GM11168 (cell line): ENCODE data around the gene XRCC3.

Experiments
- in situ Hi-C: fragments of 300-500 bp; cut with MboI; formaldehyde crosslinking; loops from one replicate; pipeline ENCODE4 v1.12.0; 2022; ENCODE audit warnings: low sequenced_read_pairs; ENCODE audit not compliant: unreplicated experiment

XRCC3 gene

GRCh38 chr14:103739466-103739792 is 24.2 kb upstream of the XRCC3 start:
- in situ Hi-C loops: no loop called here

GRCh38 chr14:103738701-103739451 is 23.6 kb upstream of the XRCC3 start:
- in situ Hi-C loops: no loop called here

GRCh38 chr14:103738166-103738565 is 22.9 kb upstream of the XRCC3 start:
- in situ Hi-C loops: no loop called here

GRCh38 chr14:103737432-103738045 is 22.3 kb upstream of the XRCC3 start:
- in situ Hi-C loops: no loop called here

- in situ Hi-C loops: no loop called here
Observed at GRCh38 chr14:103736546-103737431, 21.5 kb upstream of the XRCC3 start.

- in situ Hi-C loops: no loop called here
Observed at GRCh38 chr14:103735815-103736545, 20.7 kb upstream of the XRCC3 start.

- in situ Hi-C loops: no loop called here
Observed at GRCh38 chr14:103735439-103735814, 20.2 kb upstream of the XRCC3 start.

- in situ Hi-C loops: no loop called here
Observed at GRCh38 chr14:103735022-103735421, 19.8 kb upstream of the XRCC3 start.

- in situ Hi-C loops: no loop called here
Observed at GRCh38 chr14:103734081-103734888, 19.0 kb upstream of the XRCC3 start.

GRCh38 chr14:103733651-103734050 is 18.4 kb upstream of the XRCC3 start:
- in situ Hi-C loops: no loop called here

GRCh38 chr14:103732868-103733620 is 17.8 kb upstream of the XRCC3 start:
- in situ Hi-C loops: no loop called here

- in situ Hi-C loops: no loop called here
Observed at GRCh38 chr14:103731916-103732867, 16.9 kb upstream of the XRCC3 start.

GRCh38 chr14:103731481-103731880 is 16.2 kb upstream of the XRCC3 start:
- in situ Hi-C loops: no loop called here

GRCh38 chr14:103730490-103731035 is 15.3 kb upstream of the XRCC3 start:
- in situ Hi-C loops: no loop called here

- in situ Hi-C loops: no loop called here
Observed at GRCh38 chr14:103729496-103730448, 14.5 kb upstream of the XRCC3 start.

- in situ Hi-C loops: no loop called here
Observed at GRCh38 chr14:103728721-103729120, 13.5 kb upstream of the XRCC3 start.

- in situ Hi-C loops: no loop called here
Observed at GRCh38 chr14:103728141-103728540, 12.9 kb upstream of the XRCC3 start.
